G401 (cell line): ENCODE measurements around the gene MINDY3. TPM values are rescaled to one million over a fixed set of nuclear protein-coding genes. Genes with fewer than 3 reads are reported as not detected.
"Not testable (repeated sequence)": the region's sequence is repeated elsewhere in the genome, so short reads cannot be mapped to it uniquely, and the experiment has no call there.

ENCODE experiments used
- DNase-seq: peaks from one replicate; pipeline ENCODE4 v3.0.0-alpha.2; 2015; ENCODE audit warnings: low spot score
- in situ Hi-C: cut with HindIII; loops from 2 replicates; pipeline ENCODE4 v1.10.0; 2016; ENCODE audit warnings: low sequenced_read_pairs, mixed read lengths
- total RNA-seq: library from RNA; depleted of rRNA; stranded (reverse); fragments of >200 nt; shearing (Covaris generic); gene quantifications from 2 replicates; pipeline ENCODE4 v1.2.3, GENCODE V29; 2014

MINDY3 gene
- total RNA-seq, 1 experiment from 2014 or later, result 23.3 TPM

DNA sequence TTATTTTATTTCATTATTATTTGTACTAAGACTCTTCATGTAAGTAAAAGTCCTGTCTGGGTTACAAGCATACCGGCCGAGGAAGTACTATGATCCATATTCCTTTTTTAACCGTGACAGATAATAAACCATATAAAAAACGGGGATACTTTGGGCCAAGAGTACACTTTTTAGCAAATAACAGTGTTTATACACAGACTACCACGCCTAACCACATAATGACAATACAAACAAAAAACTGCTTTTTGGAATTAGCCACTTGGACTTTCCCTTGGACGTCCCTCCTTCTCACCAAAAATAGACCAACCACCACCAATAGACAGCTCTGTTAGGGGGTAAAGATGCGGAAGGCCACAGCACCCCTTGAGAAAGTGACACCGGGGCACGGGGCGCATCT is 800 bp downstream of the MINDY3 start:
- in situ Hi-C loops, result no loop called here
- no peak for DNase-seq

DNA sequence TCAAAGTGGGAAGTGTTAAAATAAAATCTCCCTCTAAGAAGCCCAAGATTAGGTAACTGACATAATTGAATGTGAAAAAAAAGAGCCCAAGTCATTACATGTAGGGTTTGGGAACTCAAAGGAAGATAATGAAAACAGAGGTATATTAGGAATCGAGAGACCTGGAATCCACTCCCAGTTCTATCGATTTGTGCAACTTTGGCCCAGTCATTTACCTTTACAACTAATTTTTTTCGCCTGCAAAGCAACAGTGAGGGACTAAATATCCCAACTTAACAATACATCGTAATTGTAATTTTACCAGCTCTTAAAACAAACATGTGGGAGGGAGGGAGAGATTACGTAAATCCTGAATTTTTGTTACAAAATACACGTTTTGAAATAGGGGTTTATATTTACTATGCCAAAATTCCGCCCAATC is 1.4 kb downstream of the MINDY3 start:
- in situ Hi-C loops, result no loop called here
- no peak for DNase-seq

DNA sequence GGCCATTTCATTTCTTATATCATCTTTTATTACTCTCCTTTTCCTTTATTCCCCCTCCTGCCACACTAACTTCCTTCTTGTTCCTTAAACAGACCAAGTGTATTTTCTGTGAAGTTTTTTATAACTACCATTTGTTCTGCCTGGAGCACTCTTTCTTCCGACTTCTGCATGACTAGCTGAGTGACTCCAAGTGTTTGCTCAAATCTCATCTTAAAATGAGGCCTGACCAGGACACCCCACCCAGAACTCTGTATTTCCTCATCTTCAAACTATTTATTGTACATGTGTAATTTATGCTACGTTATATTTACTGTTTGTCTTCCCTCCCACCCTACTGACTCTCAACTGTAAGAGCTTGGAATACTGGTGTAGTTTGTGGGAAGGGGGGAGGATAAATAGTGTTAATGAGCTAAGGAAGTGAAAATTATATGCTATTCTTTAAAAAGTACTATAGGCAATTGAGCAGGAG is 3.2 kb downstream of the MINDY3 start:
- DNase-seq, result no peak
- in situ Hi-C loops, result no loop called here

DNA sequence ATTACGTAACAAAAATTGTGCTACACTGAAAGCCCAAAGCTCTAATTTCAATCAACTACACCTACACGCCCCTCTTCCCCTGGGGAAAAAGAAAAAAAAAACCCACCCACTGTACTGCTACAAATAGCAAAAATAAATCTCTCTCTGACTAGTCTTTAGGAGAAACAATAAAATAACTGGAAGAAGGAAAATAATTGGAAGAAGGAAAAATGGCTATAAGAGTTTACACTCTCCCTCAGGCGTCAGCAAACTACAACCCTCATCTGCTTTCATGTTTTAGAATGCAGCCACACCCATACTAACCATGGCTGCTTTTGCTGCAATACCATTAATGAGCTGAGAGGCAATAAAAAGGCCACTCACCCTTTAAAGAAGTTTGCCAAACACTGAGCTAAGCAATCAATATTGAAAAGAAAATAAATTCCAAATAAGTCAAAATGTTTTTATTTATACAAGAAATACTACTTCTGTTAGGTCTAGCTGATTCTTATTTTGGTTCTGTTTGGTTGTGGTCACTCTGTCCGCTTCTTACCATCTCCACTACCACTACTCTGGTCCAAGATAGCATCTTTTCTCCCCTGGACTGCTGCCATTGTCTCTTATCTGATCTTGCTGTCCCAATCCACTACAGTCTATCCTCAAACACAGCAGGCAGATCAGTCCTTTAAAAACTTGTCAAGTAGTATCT is 3.8 kb downstream of the MINDY3 start:
- DNase-seq, result no peak
- in situ Hi-C loops, result no loop called here

DNA sequence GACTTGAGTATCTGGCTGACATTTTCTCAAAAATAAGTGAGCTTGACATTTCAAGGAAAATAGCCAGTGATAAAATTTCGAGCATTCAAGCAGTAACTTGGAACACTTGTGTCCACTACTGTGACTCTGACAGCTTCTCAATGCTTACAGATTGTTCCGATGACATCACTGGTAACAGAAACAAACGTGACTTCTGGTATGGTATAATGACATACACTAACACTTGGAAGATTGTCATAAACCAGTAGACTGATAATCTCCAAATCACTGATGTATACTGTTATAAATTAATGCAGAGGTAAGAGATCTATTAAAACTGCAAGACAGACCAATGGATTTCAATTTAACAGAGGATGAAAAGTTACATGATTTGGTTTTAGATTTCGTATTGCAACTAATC is 6.5 kb downstream of the MINDY3 start:
- in situ Hi-C loops, result no loop called here
- DNase-seq, result no peak

DNA sequence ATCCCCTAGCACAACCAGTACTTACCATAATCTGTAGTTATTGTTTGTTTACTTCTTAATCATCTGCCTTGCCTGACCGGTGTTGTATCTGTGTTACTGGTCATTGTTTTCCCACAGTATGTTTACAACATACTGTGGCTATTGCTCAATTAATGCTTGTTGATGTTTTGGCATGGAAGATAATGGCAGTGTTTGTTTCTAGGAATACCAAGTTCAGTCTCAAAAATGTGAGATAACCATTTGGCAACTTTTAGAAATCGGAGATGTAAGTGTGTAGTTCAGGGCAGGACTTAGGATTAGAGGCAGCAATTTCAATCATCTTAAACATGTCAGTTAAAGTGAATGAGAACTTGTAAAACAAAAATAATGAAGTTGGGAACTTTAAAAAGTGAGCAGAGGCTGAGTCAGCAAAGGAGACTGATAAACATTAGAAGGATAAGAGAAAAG is 8.2 kb downstream of the MINDY3 start:
- in situ Hi-C loops, result no loop called here
- no peak for DNase-seq

DNA sequence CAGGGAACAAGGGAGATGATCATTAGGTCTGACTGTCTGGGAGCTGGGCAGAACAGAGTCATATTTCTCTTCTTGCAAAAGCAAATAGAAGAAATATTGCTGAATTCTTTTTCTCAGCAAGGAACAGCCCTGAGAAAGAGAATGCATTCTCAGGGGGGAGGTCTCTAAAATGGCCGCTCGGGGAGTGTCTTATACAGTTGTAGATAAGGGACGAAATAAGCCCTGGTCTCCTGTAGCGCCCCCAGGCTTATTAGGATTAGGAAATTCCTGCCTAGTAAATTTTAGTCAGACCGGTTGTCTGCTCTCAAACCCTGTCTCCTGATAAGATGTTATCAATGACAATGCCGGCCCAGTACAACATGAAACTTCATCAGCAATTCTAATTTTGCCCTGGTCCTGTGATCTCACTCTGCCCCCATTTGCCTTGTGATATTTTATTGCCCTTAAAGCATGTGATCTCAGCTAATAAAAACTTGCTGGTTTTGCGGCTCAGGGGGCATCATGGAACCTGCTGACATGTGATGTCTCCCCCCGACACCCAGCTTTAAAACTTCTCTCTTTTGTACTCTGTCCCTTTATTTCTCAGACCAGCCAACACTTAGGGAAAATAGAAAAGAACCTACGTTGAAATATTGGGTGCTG is 9.8 kb downstream of the MINDY3 start:
- DNase-seq, in situ Hi-C loops: not testable (repeated sequence)

DNA sequence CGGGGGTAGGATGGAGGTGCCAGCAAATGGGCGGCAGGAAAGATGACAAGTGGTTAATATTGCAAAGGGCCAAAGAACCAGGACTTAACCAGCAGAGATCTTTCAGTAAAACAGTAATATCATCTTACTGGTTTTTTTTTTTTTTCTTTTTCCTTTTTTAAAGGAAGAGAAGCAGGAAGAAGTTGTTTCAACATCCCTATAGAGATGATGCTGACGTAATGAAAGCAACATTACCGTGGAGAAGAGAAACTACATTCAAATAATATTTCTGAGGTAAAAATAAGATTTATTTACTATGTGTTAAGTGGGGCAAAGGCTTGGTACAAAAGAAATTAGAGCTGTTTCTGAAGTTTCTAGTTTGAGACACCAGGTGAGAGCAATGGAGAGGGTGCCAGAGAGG is 11.0 kb downstream of the MINDY3 start:
- no peak for DNase-seq
- in situ Hi-C loops, result no loop called here

DNA sequence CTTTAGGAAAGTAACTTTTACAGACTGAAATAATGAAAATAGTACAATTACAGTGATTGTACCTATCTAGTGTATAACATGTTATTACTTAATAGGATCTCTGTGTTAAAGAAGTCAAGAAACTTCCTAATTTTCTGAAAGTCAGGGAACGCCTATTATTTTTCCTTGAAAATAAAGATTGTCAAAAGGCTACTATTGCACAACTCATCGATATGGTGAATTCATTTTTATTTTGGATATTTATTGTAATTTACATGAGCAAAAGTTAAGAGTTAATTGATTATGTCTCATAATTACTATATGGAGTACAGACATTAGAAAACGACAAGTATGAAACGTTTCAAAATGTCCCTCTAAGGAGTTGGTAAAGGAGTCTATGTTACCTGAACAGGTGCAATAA is 12.8 kb downstream of the MINDY3 start:
- in situ Hi-C loops, result no loop called here
- DNase-seq, result no peak

DNA sequence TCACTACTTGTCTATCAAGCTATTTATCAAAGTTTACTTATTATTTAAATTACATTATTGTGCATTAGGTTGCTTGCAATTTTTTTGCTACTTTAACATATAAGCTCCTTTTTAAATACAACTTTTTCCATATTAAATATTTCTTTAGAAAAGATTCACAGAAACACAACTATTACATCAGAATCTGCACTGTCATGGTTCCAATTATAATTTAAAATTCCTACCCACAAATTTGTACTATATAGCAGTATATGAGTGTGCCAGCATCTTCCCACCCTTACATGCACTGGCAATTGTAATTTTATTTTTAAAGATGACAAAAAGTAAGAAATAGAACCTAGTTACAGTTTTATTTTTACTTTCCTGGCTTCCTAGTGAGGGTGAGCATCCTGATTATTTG is 15.8 kb downstream of the MINDY3 start:
- no peak for DNase-seq
- in situ Hi-C loops, result no loop called here

DNA sequence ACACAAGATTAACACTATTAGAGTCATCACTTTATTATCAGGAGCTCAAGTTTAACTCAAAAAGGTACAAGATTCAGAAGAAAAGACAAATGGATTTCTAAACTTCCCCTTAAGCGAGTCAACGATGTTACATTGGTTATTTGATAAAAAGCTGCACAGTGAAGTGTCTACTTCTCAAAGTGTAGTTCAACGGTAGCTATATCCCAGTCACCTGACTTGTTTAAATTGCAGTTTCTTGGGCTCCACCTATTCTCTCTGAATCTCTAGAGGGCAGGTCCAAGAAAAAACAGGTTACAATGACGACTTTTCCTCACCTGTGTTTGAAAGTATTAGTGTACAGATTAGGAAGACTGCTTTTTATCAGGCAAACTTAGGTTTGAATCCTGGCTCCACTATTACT is 16.6 kb downstream of the MINDY3 start:
- in situ Hi-C loops, result no loop called here

DNA sequence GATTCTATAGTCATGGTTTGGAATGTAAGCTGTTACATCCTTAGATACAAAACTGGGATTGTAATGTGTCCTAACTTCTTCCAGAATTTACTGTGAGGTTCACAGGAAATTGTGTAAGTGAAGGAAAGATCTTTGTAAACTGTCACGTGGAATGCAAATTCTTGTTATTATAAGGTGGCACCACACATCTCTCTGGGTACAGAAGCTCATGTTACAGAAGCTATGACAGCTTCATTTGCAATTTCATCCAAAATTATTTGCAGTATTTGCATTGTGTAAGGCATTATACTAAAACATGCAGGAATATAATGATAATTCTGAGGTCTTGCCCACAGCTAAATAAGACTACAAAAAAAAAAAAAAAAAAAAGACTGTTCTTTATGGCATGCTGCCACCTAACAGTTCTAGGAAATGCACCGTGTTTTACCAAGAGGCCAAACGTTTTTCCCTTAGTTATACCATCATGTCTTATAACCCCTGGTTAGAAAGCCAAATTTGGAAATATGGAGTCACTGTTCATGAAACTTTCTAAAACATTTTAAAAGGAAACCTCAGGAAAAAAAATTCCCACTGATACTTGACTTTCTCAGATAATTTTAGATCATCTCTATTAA is 17.6 kb downstream of the MINDY3 start:
- in situ Hi-C loops, result no loop called here
- no peak for DNase-seq

More for the DNA sequence above, 16.6 kb downstream of the MINDY3 start:
- no peak for DNase-seq

DNA sequence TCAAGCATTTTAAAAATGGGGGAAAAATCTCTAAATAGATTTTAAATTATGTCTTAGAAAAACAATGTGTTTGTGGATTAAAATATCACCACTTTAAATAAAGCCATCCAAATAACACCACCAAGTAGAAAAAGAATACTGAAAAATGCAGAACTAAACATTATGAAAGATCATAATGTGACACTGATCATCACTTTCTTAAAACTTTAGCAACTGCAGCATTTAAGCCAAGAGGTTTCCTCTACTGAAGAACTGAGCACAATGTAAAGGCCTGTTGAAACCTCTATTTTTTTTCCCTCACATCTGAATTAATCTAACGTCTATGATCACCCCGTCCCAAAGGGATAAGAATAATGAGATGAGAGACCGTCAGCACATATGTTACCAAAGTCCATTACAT is 18.6 kb downstream of the MINDY3 start:
- no peak for DNase-seq
- in situ Hi-C loops, result no loop called here

DNA sequence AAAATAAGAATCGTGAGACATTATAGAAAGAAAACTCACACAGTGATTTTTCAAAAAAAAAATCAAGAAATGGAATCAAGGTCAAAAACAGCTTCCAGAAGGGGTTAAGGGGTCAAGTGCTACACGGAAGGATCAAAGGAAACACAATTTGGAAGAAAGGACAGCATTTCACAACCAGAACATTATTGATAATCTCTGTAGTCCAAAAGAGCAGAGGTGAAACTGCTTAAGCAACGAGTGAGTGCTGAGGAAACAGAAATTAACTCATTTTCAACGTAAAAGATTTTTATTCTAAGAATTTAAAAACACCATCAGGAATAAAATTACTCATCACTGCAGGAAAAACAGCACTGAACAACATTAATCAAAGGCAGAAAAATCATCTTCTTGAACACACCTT is 23.5 kb downstream of the MINDY3 start:
- no peak for DNase-seq
- in situ Hi-C loops, result no loop called here

DNA sequence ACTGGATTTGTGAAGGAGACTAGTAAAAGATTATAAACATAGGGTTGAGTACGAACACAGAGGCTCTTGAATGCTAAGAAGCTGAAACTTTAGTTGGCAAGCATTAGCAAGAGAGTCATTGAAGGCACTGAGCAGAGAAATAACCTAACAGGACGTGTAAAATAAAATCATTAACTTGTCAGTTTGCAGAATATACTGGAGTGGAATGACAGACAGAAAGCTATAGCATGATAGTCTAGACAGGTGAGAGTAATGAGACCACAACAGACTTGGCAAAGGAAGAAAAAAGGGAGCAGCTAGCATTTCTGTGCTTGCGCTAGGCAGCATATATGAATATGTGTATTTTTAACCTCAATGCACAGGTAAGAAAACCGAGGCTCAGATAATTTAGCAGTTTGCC is 30.8 kb downstream of the MINDY3 start:
- in situ Hi-C loops, result no loop called here

DNA sequence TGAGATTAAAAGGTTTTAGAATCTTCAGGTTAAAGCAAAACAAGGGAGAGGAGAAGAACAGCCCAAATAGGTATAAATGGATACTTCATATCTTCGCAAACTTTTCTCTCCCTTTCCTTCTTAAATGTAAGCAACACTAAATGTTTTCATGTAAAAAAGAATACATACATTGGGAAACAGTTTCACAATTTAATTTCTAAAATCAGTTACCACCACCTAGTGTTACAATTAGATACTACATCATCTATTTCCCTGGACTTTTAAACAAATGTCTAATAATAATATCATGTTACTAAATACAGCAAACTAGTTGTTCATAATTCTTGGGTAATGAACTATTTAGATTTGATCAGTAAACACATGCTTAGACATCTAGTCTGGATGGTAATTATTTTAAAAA is 35.8 kb downstream of the MINDY3 start:
- in situ Hi-C loops, result no loop called here

More for the DNA sequence above, 30.8 kb downstream of the MINDY3 start:
- DNase-seq, result no peak

DNA sequence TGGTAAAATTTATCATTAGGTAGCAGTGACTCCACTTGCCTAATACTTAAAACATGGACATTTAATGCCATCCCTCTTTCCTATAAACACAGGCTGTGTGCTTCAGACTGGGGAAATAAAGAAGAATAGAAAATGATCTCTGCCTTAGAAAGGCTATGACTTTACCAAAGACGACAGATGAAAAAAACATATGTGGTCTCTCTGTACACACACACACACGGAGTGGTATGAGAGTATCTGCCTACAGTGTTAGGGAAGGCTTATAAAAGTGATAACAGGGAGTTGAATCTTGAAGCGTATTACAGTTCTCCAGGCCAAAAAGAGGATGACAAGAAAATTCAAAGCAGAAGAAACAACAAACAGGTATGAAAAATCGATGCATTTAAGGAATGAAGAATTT is 38.2 kb downstream of the MINDY3 start:
- DNase-seq, result no peak
- in situ Hi-C loops, result no loop called here

More for the DNA sequence above, 35.8 kb downstream of the MINDY3 start:
- peak; percentile 24 for DNase-seq

DNA sequence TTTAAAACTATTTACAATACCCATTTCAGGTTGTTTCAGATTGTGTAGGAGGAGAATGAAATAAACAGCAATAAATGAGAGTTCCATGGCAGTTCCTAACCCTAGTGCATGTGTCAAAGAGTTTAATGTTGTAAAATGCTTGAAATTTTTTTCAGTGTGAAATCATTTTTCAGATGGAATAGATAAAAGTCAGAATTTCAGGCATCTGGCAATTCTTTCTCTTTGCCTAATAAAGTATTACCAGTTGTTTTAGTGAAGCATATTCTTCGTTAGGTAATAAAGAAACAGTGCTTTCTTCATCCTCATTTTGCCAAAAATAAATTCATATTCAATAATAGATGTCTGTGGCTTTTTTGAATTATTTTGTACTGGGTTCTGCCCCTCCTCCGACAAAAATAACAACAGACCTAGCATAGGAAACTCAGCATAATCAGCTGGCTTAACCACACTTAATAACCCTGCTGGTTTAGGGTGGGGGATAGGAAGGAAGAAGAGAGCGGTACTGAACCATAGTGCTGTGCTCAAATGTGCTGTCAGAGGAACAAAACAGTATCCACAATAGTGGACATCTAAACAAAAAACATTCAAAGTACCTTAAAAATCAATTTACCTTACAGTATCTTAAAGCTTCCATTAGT is 39.1 kb downstream of the MINDY3 start:
- in situ Hi-C loops, result no loop called here
- DNase-seq, result no peak

DNA sequence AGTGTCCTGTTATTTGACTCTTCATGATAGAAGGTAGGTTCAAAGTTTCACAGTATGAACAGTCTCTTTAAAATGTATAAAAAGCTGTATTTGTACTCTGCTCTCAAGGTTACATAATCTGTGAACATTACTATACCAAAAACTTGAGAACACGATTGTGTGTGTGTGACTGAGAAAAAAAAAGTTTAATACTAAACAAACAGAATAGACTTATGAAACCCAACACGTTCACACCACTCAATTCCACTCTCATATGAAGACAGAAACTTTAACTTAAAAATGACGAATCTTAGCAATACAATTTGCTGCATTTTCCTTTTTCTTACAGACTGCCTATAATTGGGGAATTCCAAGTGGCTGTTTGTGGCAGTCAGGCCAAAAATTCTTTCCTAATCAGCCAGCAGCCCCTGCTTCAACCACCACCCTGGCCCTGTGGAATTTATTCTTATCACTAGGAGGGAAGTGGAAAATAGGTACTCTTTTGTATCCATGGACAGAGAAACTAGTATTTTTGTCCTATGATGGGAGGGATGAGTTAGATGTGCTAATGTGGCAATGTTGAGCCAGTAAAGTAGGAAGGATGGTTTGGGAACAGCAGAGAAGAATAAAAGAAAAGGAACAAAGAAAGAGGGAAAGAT is 42.8 kb downstream of the MINDY3 start:
- no peak for DNase-seq
- in situ Hi-C loops, result no loop called here
